Body of pancreas (tissue), 4 donors: ENCODE results near the gene KLHL36.

Source experiments
- CTCF ChIP-seq, 7 experiments: fragments of 450-650 bp in 4 of 7; fragments of 200-600 bp in 3 of 7; sonication (generic) in 3 of 7; IDR thresholded peaks; one replicate each; pipeline ENCODE4 v1.5.1; 2016 to 2019; ENCODE audit warnings: antibody characterized with exemption in 7 of 7
- POLR2A ChIP-seq, 3 donors: fragments of 450-650 bp; IDR thresholded peaks; one replicate each; pipeline ENCODE4 v1.6.1; 2016; ENCODE audit warnings: antibody characterized with exemption in 3 of 3, mild to moderate bottlenecking in 2 of 3

- no peak for TF ChIP-seq CTCF (IDR thresholded peaks at IDR 0.05)
- no peak for TF ChIP-seq POLR2A (IDR thresholded peaks at IDR 0.05)
Observed at GRCh38 chr16:84685210-84685609, 36.9 kb downstream of the KLHL36 start.
